Ovary (tissue), 3 donors: Measurements from ENCODE around the gene ACSM3.

Source experiments
- CTCF ChIP-seq, 3 donors: fragments of 450-650 bp in 2 of 3; fragments of 200-600 bp in 1 of 3; IDR thresholded peaks; one replicate each; pipeline versions ENCODE4 v1.5.1 to v1.8.0; 2016 to 2022; ENCODE audit warnings: antibody characterized with exemption in 3 of 3, mild to moderate bottlenecking in 1 of 3
- EP300 ChIP-seq: sonication (generic); formaldehyde crosslinking; IDR thresholded peaks from one replicate; pipeline ENCODE4 v1.6.1; 2017; ENCODE audit warnings: antibody characterized with exemption
- POLR2A ChIP-seq: fragments of 450-650 bp; IDR thresholded peaks from one replicate; pipeline ENCODE4 v1.6.1; 2017; ENCODE audit warnings: antibody characterized with exemption, mild to moderate bottlenecking, moderate library complexity
- donor health status: DM: no; HTN: no; CAD: no.

GRCh38 chr16:20798364-20798763, 34.5 kb downstream of the ACSM3 start:
- no peak for TF ChIP-seq CTCF (IDR thresholded peaks at IDR 0.05)
- TF ChIP-seq POLR2A: no peak
- no peak for TF ChIP-seq EP300
